ELR (cell line): Measurements from ENCODE around the gene IGFBP6.
"Not testable (repeated sequence)": the region's sequence is repeated elsewhere in the genome, so short reads cannot be mapped to it uniquely, and the experiment has no call there.

ENCODE experiments used
- DNase-seq: peaks from one replicate; pipeline ENCODE4 v3.0.0-alpha.2; 2015; ENCODE audit warnings: low read depth

The IGFBP6 gene

GRCh38 chr12:53096759-53097158 lies 708 bp upstream of the IGFBP6 start:
- no peak for DNase-seq

GRCh38 chr12:53097207-53097563 lies 282 bp upstream of the IGFBP6 start:
- DNase-seq, result peak; percentile 51

- DNase-seq, result peak; percentile 93
Measured at GRCh38 chr12:53098354-53098981, 1.0 kb downstream of the IGFBP6 start.

- peak; percentile 99 for DNase-seq
Measured at GRCh38 chr12:53099071-53099882, 1.8 kb downstream of the IGFBP6 start.

GRCh38 chr12:53100466-53101151 lies 3.1 kb downstream of the IGFBP6 start:
- no peak for DNase-seq

GRCh38 chr12:53101266-53101665 lies 3.8 kb downstream of the IGFBP6 start:
- DNase-seq, result no peak

- DNase-seq, result no peak
Measured at GRCh38 chr12:53101931-53102781, 4.7 kb downstream of the IGFBP6 start.

GRCh38 chr12:53102883-53103807 lies 5.7 kb downstream of the IGFBP6 start, which contains the start of gene SOAT2:
TSS of gene SOAT2 (plus strand) at chr12:53103486. CDS start at chr12:53103578, 92 bp downstream.
- no peak for DNase-seq

GRCh38 chr12:53103860-53104305 lies 6.4 kb downstream of the IGFBP6 start:
- DNase-seq, result no peak

GRCh38 chr12:53105256-53105655 lies 7.8 kb downstream of the IGFBP6 start:
- DNase-seq, result no peak

GRCh38 chr12:53105712-53106439 lies 8.4 kb downstream of the IGFBP6 start:
- no peak for DNase-seq

- no peak for DNase-seq
Measured at GRCh38 chr12:53107122-53107521, 9.7 kb downstream of the IGFBP6 start.

GRCh38 chr12:53112431-53112830 lies 15.0 kb downstream of the IGFBP6 start:
- not testable (repeated sequence) for DNase-seq

GRCh38 chr12:53113136-53113705 lies 15.8 kb downstream of the IGFBP6 start:
- DNase-seq, result no peak

GRCh38 chr12:53113951-53114350 lies 16.5 kb downstream of the IGFBP6 start:
- DNase-seq, result no peak

GRCh38 chr12:53115112-53115890 lies 17.8 kb downstream of the IGFBP6 start:
- DNase-seq, result no peak

- DNase-seq, result no peak
Measured at GRCh38 chr12:53115891-53116648, 18.6 kb downstream of the IGFBP6 start.

- no peak for DNase-seq
Measured at GRCh38 chr12:53118751-53119300, 21.4 kb downstream of the IGFBP6 start.
